ENCODE measurements around the gene KCNH5. TPM values are rescaled to one million over a fixed set of nuclear protein-coding genes. Genes with fewer than 3 reads are reported as not detected.

Gene KCNH5
- total RNA-seq, 1 donor from 2014 or later, result 2.8 TPM

DNA sequence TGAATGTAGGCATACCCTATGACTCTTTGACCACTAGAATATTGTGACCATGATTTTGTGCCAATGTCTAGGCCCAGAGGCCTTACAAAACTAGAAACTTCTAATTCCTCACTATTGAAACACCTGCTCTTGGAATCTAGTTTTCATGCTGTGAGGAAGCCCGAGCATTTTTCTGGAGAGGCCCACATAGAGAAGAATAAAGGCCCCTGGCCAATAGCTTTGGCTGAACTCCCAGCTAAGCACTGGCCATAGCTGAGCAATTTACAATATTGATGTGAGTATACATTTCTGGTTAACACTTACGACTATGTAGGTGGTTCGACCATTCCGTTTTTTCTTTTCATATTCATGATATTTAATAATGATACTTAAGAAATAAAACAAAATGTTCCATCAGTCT is 190.3 kb downstream of the KCNH5 start:
- H3K4me3 Mint-ChIP-seq, result no peak overlapping the region
- no peak overlapping the region for H3K27ac Mint-ChIP-seq
- TF ChIP-seq, protein P1, sequence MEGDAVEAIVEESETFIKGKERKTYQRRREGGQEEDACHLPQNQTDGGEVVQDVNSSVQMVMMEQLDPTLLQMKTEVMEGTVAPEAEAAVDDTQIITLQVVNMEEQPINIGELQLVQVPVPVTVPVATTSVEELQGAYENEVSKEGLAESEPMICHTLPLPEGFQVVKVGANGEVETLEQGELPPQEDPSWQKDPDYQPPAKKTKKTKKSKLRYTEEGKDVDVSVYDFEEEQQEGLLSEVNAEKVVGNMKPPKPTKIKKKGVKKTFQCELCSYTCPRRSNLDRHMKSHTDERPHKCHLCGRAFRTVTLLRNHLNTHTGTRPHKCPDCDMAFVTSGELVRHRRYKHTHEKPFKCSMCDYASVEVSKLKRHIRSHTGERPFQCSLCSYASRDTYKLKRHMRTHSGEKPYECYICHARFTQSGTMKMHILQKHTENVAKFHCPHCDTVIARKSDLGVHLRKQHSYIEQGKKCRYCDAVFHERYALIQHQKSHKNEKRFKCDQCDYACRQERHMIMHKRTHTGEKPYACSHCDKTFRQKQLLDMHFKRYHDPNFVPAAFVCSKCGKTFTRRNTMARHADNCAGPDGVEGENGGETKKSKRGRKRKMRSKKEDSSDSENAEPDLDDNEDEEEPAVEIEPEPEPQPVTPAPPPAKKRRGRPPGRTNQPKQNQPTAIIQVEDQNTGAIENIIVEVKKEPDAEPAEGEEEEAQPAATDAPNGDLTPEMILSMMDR (conservative IDR thresholded peaks at IDR 0.05), result no peak

DNA sequence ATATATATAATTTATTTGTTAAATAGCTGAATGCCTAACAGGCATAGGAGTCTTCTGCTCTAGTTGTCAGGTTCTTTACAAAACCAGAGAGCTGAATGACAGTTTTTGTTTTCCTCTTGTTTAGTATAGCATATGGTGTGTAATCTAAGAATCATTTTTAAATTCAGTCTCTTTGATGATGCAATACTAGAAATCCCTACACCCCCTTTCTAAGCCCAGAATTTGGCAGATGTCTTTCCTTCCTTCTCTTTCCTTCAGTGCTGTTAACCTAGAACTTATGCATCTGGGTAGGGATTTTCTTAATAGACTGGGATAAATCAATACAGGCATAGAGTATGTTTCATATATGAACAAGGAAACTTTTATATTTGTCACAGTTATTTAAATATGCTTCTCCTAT is 198.1 kb downstream of the KCNH5 start:
- no peaks in the 10 kb centered on the region for H3K36me3 Mint-ChIP-seq
- no peak overlapping the region for H3K27ac Mint-ChIP-seq
- H3K4me3 Mint-ChIP-seq, result no peak overlapping the region
- no peaks in the 10 kb centered on the region for H3K4me1 Mint-ChIP-seq (ENCODE audit: unreplicated experiment)
- no peaks in the 10 kb centered on the region for H3K9me3 Mint-ChIP-seq
- no peaks in the 10 kb centered on the region for H3K27me3 Mint-ChIP-seq
- TF ChIP-seq, protein P1 (conservative IDR thresholded peaks at IDR 0.05), result no peak
- no peak for DNase-seq (ENCODE audit: extremely low spot score, unreplicated experiment)

More for the DNA sequence above, 190.3 kb downstream of the KCNH5 start:
- no peak for DNase-seq (ENCODE audit: extremely low spot score, unreplicated experiment)
- Mint-ChIP-seq H3K36me3 (no peaks in the 10 kb centered on the region), H3K27me3 (no peaks in the 10 kb centered on the region), H3K4me1 (ENCODE audit: unreplicated experiment) (no peaks in the 10 kb centered on the region), H3K9me3 (no peaks in the 10 kb centered on the region)

DNA sequence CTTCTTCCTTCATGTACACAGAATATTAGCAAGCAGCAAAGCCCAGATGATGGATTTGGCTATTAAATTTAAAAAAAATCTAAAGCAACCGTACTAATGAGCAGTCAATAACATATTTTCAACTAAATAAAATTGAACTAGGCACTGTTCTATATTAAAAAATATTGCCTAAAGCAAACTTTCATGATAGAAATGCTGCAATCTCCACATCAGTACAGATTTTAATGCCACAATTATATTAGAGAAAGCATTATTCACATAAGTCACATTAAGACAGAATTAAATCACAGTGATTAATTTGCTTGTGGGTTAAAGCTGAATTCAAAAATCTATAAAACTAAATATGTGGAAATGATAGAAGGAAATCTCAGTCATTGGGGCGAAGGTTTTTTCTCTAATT is 200.7 kb downstream of the KCNH5 start:
- no peak overlapping the region for H3K4me3 Mint-ChIP-seq
- no peak overlapping the region for H3K27ac Mint-ChIP-seq
- no peaks in the 10 kb centered on the region for H3K4me1 Mint-ChIP-seq (ENCODE audit: unreplicated experiment)
- no peak for DNase-seq (ENCODE audit: extremely low spot score, unreplicated experiment)
- H3K9me3 Mint-ChIP-seq, result no peaks in the 10 kb centered on the region
- TF ChIP-seq, protein P1 (conservative IDR thresholded peaks at IDR 0.05), result no peak
- no peaks in the 10 kb centered on the region for H3K27me3 Mint-ChIP-seq
- H3K36me3 Mint-ChIP-seq, result no peaks in the 10 kb centered on the region

DNA sequence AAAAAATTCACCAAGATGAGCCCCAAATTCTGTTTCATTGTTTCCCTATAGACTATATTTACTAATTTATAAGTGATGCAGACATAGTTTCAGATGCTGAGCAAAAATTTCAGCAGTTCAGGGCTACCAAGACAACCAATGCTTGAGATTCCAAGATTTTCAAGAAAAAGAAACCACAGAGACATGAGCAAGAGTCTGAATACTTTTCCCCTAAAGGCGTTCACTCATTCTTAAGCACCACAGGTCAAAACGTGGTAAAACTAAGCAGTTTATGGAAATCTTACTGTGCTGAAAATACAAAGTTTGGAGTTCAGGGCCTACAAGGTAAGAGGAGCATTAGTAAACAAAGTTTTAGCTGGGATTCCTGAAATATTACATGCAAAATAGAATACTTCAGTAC is 221.2 kb downstream of the KCNH5 start:
- H3K4me3 Mint-ChIP-seq, result no peak overlapping the region
- no peaks in the 10 kb centered on the region for H3K9me3 Mint-ChIP-seq
- DNase-seq (ENCODE audit: extremely low spot score, unreplicated experiment), result no peak
- no peaks in the 10 kb centered on the region for H3K4me1 Mint-ChIP-seq (ENCODE audit: unreplicated experiment)
- no peaks in the 10 kb centered on the region for H3K27me3 Mint-ChIP-seq
- no peaks in the 10 kb centered on the region for H3K36me3 Mint-ChIP-seq
- no peak overlapping the region for H3K27ac Mint-ChIP-seq
- TF ChIP-seq, protein P1 (conservative IDR thresholded peaks at IDR 0.05), result no peak

DNA sequence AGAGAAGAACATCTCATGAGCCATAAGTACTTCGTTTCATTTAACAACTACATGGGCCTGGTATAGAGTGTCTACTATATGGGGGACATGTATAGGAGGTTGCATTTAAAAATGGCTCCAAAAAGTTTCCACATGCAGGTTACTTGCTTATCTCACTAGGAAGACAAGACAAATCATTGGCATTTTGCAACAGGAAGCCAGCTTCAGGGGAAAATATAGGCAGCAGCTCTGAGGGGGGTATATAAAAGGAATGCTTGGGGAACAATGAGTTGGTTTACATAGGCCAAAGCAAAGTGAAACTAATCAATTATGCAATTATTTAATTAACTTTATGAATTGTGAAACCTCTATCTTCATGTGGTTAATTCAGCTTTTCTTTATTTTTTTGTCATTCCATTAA is 225.3 kb downstream of the KCNH5 start:
- H3K27ac Mint-ChIP-seq, result no peak overlapping the region
- no peak overlapping the region for H3K4me3 Mint-ChIP-seq
- H3K27me3 Mint-ChIP-seq, result no peaks in the 10 kb centered on the region
- no peaks in the 10 kb centered on the region for H3K9me3 Mint-ChIP-seq
- H3K36me3 Mint-ChIP-seq, result no peaks in the 10 kb centered on the region
- TF ChIP-seq, protein P1 (conservative IDR thresholded peaks at IDR 0.05), result no peak
- DNase-seq (ENCODE audit: extremely low spot score, unreplicated experiment), result no peak
- no peaks in the 10 kb centered on the region for H3K4me1 Mint-ChIP-seq (ENCODE audit: unreplicated experiment)

DNA sequence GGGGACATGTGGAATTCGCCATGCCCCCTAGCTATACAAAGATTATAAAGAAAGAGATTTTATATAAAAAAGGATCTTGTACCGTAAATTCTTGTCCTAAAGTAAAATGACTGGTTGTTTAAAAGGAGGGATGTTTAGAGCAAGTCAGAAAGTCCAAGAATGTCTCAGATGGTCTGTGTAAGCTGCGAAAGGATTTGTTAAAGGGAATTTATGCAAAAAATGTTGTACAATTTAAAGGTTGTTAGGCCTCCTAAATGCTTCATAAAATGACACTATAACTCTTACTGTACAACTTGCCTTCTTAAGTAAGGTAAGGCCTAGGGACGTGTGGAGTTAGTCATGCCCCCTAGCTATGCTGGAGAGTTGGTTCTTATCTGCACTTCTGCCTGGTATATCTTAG is 237.6 kb downstream of the KCNH5 start:
- Mint-ChIP-seq H3K27ac (no peak overlapping the region), H3K9me3 (peaks cover 4% of the 10 kb centered on the region), H3K36me3 (no peaks in the 10 kb centered on the region), H3K27me3 (no peaks in the 10 kb centered on the region), H3K4me1 (ENCODE audit: unreplicated experiment) (no peaks in the 10 kb centered on the region), H3K4me3 (no peak overlapping the region)
- TF ChIP-seq, protein P1 (conservative IDR thresholded peaks at IDR 0.05), result no peak
- no peak for DNase-seq (ENCODE audit: extremely low spot score, unreplicated experiment)

Data from type B pancreatic cell (in vitro differentiated cells).